HL-60 (cell line): Measurements from ENCODE around the gene SNX2.

ENCODE experiments used
- DNase-seq, 2 experiments: peaks; one replicate each; pipeline ENCODE4 v3.0.0-alpha.2; 2010 to 2020; ENCODE audit warnings: low read depth in 1 of 2, low spot score in 1 of 2
- H3K27ac ChIP-seq: fragments of 250-450 bp; sonication (Bioruptor Pico); replicated peaks from 2 replicates; pipeline ENCODE4 v1.5.1; 2020; ENCODE audit warnings: mild to moderate bottlenecking, moderate library complexity
- H3K27me3 ChIP-seq: fragments of 250-450 bp; sonication (Bioruptor Pico); 2 replicates; pipeline ENCODE4 v1.5.1; 2021; ENCODE audit warnings: mild to moderate bottlenecking, moderate library complexity; ENCODE audit not compliant: insufficient read depth, poor library complexity, severe bottlenecking
- H3K4me3 ChIP-seq: replicated peaks from 2 replicates; pipeline ENCODE4 v1.5.1; 2011; ENCODE audit warnings: mild to moderate bottlenecking, control low read depth, low read length; ENCODE audit not compliant: insufficient read depth
- GABPA ChIP-seq: IDR thresholded peaks from 2 replicates; pipeline ENCODE4 v1.6.1; 2012; ENCODE audit warnings: low read depth
- POLR2AphosphoS5 ChIP-seq: IDR thresholded peaks from 2 replicates; pipeline ENCODE4 v1.6.1; 2012; ENCODE audit warnings: low read depth
- REST ChIP-seq: IDR thresholded peaks from 2 replicates; pipeline ENCODE4 v1.6.1; 2012; ENCODE audit warnings: low read depth; ENCODE audit not compliant: insufficient replicate concordance
- SPI1 ChIP-seq: IDR thresholded peaks from 2 replicates; pipeline ENCODE4 v1.6.1; 2012; ENCODE audit warnings: low read depth, mild to moderate bottlenecking, borderline replicate concordance
- TF ChIP-seq, protein P1 (sequence below): IDR thresholded peaks from one replicate; pipeline ENCODE4 v1.5.1; 2011; ENCODE audit warnings: low read length, control low read depth, inconsistent platforms; ENCODE audit not compliant: insufficient read depth

Gene SNX2

DNA sequence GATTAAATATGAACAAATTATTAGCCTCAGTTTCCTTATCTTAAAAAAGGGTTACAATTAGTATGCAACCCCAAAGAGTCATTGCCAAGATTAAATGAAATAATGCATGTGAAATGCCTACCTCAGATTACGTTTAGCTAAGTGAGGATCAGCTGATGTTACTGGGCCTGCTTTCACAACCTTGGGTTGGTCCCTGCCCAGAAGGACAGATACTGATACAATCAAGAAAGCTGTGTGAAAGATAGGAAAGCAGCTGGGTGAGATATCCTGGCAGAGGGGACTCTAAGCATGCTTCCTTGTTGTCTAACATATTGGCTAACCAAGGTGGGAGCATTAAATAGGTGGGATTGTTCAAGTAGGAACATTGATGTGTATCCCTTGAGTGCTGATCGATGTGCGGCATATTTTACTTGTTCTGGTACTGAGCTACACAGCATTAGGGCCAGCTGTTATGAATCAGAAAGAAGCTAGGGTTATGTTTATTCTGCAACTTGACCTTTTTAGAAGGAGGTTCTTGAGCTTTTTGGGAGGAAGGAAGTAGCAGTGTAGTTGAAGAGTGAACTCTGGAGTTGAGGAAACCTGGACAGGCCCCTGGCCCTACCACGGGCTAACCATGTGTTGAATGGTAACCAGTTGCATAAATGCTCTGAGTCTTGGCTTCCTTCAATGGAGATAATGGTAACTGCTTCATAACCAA, 99.4 kb downstream of the SNX2 start:
- H3K27me3 ChIP-seq, result no peaks in the 10 kb centered on the region
- TF ChIP-seq GABPA (no peak), POLR2AphosphoS5 (no peak), REST (no peak), SPI1 (no peak)
- TF ChIP-seq, protein P1, sequence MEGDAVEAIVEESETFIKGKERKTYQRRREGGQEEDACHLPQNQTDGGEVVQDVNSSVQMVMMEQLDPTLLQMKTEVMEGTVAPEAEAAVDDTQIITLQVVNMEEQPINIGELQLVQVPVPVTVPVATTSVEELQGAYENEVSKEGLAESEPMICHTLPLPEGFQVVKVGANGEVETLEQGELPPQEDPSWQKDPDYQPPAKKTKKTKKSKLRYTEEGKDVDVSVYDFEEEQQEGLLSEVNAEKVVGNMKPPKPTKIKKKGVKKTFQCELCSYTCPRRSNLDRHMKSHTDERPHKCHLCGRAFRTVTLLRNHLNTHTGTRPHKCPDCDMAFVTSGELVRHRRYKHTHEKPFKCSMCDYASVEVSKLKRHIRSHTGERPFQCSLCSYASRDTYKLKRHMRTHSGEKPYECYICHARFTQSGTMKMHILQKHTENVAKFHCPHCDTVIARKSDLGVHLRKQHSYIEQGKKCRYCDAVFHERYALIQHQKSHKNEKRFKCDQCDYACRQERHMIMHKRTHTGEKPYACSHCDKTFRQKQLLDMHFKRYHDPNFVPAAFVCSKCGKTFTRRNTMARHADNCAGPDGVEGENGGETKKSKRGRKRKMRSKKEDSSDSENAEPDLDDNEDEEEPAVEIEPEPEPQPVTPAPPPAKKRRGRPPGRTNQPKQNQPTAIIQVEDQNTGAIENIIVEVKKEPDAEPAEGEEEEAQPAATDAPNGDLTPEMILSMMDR, result no peak
- DNase-seq, result no peak
- no peak overlapping the region for H3K4me3 ChIP-seq
- H3K27ac ChIP-seq, result no peak overlapping the region

DNA sequence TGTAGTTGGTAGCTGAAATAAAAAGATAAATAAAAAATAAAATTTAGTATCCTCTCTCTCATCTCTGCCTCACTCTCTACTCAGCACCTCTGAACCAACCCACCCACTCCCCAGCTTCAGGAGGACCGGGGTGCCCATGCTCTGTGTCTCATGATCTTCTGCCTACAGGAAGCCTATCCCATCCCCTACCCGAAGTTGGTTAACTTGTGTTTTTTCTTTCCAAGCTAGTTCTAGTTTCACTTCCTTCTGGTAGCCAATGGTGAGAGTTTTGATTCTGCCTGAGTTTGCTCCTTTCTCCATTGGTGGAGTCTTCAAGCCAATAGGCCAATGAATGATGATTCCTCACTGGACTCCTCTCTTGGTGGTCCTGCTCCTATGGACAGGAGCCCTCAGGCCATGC, 102.6 kb downstream of the SNX2 start:
- Histone ChIP-seq H3K4me3 (no peak overlapping the region), H3K27me3 (no peaks in the 10 kb centered on the region), H3K27ac (no peak overlapping the region)
- DNase-seq, result no peak
- TF ChIP-seq SPI1 (no peak), GABPA (no peak), REST (no peak), POLR2AphosphoS5 (no peak)
- TF ChIP-seq, protein P1, result no peak

GRCh38 chr5:122879076-122879475, 104.2 kb downstream of the SNX2 start:
- Histone ChIP-seq H3K27me3 (no peaks in the 10 kb centered on the region), H3K4me3 (no peak overlapping the region), H3K27ac (no peak overlapping the region)
- TF ChIP-seq, protein P1, result no peak
- TF ChIP-seq SPI1 (no peak), POLR2AphosphoS5 (no peak), GABPA (no peak), REST (no peak)
- DNase-seq, result no peak
